D721Med (cell line): ENCODE results near the gene LSP1.
"Not testable (repeated sequence)": the region's sequence is repeated elsewhere in the genome, so short reads cannot be mapped to it uniquely, and the experiment has no call there.

Experiments
- DNase-seq: peaks from one replicate; pipeline ENCODE4 v3.0.0; 2011; ENCODE audit warnings: low spot score; ENCODE audit not compliant: insufficient read length
- FAIRE-seq: peaks from 2 replicates; lab custom pipeline; 2011; peaks lifted over from hg19 to GRCh38; lab: Jason Lieb, UNC
- CTCF ChIP-seq: IDR thresholded peaks from 2 replicates; pipeline ENCODE4 v1.5.1; 2012; ENCODE audit warnings: mild to moderate bottlenecking, control low read depth; ENCODE audit not compliant: insufficient read depth; ENCODE audit errors: missing control alignments

LSP1 gene

GRCh38 chr11:1939006-1939625 lies 86.2 kb downstream of the LSP1 start:
- no peak for TF ChIP-seq CTCF
- no peak for FAIRE-seq

GRCh38 chr11:1939788-1940187 lies 86.9 kb downstream of the LSP1 start:
- DNase-seq, FAIRE-seq: not testable (repeated sequence)

More at GRCh38 chr11:1939006-1939625, 86.2 kb downstream of the LSP1 start:
- DNase-seq, result no peak
